Diencephalon (tissue), 1 donor: ENCODE measurements around the gene TANC1. TPM values are rescaled to one million over a fixed set of nuclear protein-coding genes. Genes with fewer than 3 reads are reported as not detected.

Source experiments
- small RNA-seq: library from RNA; depleted of rRNA; stranded (forward); fragments of <200 nt; gene quantifications from one replicate; pipeline ENCODE3, GENCODE V24; 2014
- total RNA-seq: library from RNA; depleted of rRNA; stranded (reverse); fragments of >200 nt; gene quantifications from one replicate; pipeline ENCODE4 v1.2.3, GENCODE V29; 2014

TANC1 gene
- total RNA-seq: 16.6 TPM

GRCh38 chr2:158968396-158969161 lies at the start of gene TANC1:
TSS of gene TANC1 (plus strand) at chr2:158968640. CDS start at chr2:159065911, 97,271 bp downstream.

Small RNAs within 50 kb of the gene (small RNA-seq; reads per million reads assigned to genes)
- gene MIR6888 (not detected), gene RNU2-21P (not detected), gene RNU6-580P (not detected)

Other genes with a start within 250 kb of the TANC1 start
- not detected for gene DAPL1, start 173.3 kb upstream of the TANC1 start, total RNA-seq